ENCODE measurements around the gene TMEM59.

- TF ChIP-seq CTCF (IDR thresholded peaks at IDR 0.05) (no peak), POLR2A (IDR thresholded peaks at IDR 0.05) (no peak), POLR2AphosphoS5 (IDR thresholded peaks at IDR 0.05) (no peak)
Measured at GRCh38 chr1:53999920-54000319, 53.1 kb downstream of the TMEM59 start.

All from suprapubic skin (tissue), 4 donors.